Natural killer cell (primary cell): ENCODE data around the gene IDH3G. TPM values are rescaled to one million over a fixed set of nuclear protein-coding genes. Genes with fewer than 3 reads are reported as not detected.

Source experiments
- ATAC-seq, 3 donors: fragments of 150-1000 bp in 2 of 3; fragments of 200-7000 bp in 1 of 3; cut with Tn5 transposase; 1 replicate in 1 of 3; 2 replicates in 2 of 3; pipeline ENCODE4 v1.10.0; 2021; ENCODE audit warnings: mild to moderate bottlenecking in 2 of 3, moderate library complexity in 2 of 3
- DNase-seq, 2 donors: peaks; one replicate each; pipeline versions ENCODE4 v3.0.0 to v3.0.0-alpha.2; 2013 to 2021; ENCODE audit warnings: mixed read lengths in 1 of 2
- H3K27ac ChIP-seq: one replicate; pipeline ENCODE4 v1.5.1; 2013; ENCODE audit warnings: mild to moderate bottlenecking, low read length
- H3K27me3 ChIP-seq: one replicate; pipeline ENCODE4 v1.6.1; 2013; ENCODE audit warnings: low read length; ENCODE audit not compliant: control insufficient read depth, insufficient read depth
- H3K36me3 ChIP-seq: one replicate; pipeline ENCODE4 v1.6.1; 2013; ENCODE audit warnings: low read length; ENCODE audit not compliant: control insufficient read depth, insufficient read depth
- H3K4me1 ChIP-seq: one replicate; pipeline ENCODE4 v1.6.1; 2013; ENCODE audit warnings: low read length; ENCODE audit not compliant: control insufficient read depth, insufficient read depth
- H3K4me3 ChIP-seq: one replicate; pipeline ENCODE4 v1.5.1; 2013; ENCODE audit warnings: low read length
- H3K9me3 ChIP-seq: one replicate; pipeline ENCODE4 v1.6.1; 2013; ENCODE audit warnings: low read length; ENCODE audit not compliant: control insufficient read depth, insufficient read depth
- H3K27ac Mint-ChIP-seq, 2 donors: one replicate each; pipeline ENCODE4 v1.8.0; 2022; ENCODE audit warnings: mild to moderate bottlenecking in 2 of 2, mixed read lengths in 2 of 2, moderate library complexity in 1 of 2
- H3K27me3 Mint-ChIP-seq, 2 donors: one replicate each; pipeline ENCODE4 v1.8.0; 2022; ENCODE audit warnings: low read depth in 2 of 2, mixed read lengths in 2 of 2
- H3K36me3 Mint-ChIP-seq: one replicate; pipeline ENCODE4 v1.8.0; 2022; ENCODE audit warnings: mixed read lengths
- H3K4me1 Mint-ChIP-seq, 2 donors: one replicate each; pipeline ENCODE4 v1.8.0; 2022; ENCODE audit warnings: mixed read lengths in 2 of 2
- H3K4me3 Mint-ChIP-seq: one replicate; pipeline ENCODE4 v1.8.0; 2022; ENCODE audit warnings: mild to moderate bottlenecking, moderate library complexity, mixed read lengths
- H3K9me3 Mint-ChIP-seq, 2 donors: one replicate each; pipeline ENCODE4 v1.8.0; 2022; ENCODE audit warnings: mixed read lengths in 2 of 2
- CTCF ChIP-seq: fragments of 200-600 bp; IDR thresholded peaks from one replicate; pipeline ENCODE4 v1.8.0; 2022; ENCODE audit warnings: antibody characterized with exemption
- WGBS: methylation state at CpG from one replicate; pipeline ENCODE4 v1.1.7; 2013; ENCODE audit warnings: missing lambda C conversion rate; ENCODE audit not compliant: insufficient coverage; 5-methylcytosine and 5-hydroxymethylcytosine counted together
- intact Hi-C: fragments of 100-400 bp; cut with micrococcal nuclease; formaldehyde crosslinking; loops from one replicate; pipeline ENCODE4 v1.14.2; 2022
- total RNA-seq, 4 donors: library from RNA; stranded (reverse); fragments of 120-200 nt in 1 of 4; gene quantifications; one replicate each; pipeline versions ENCODE4 v1.2.3 to v1.2.4, GENCODE V29; 2013 to 2022

The IDH3G gene
- total RNA-seq, 3 donors from 2014 or later (not counting 1 experiment from before 2014, with no cell fraction given), result 70.1 to 76.5 (median 71.1) TPM

DNA sequence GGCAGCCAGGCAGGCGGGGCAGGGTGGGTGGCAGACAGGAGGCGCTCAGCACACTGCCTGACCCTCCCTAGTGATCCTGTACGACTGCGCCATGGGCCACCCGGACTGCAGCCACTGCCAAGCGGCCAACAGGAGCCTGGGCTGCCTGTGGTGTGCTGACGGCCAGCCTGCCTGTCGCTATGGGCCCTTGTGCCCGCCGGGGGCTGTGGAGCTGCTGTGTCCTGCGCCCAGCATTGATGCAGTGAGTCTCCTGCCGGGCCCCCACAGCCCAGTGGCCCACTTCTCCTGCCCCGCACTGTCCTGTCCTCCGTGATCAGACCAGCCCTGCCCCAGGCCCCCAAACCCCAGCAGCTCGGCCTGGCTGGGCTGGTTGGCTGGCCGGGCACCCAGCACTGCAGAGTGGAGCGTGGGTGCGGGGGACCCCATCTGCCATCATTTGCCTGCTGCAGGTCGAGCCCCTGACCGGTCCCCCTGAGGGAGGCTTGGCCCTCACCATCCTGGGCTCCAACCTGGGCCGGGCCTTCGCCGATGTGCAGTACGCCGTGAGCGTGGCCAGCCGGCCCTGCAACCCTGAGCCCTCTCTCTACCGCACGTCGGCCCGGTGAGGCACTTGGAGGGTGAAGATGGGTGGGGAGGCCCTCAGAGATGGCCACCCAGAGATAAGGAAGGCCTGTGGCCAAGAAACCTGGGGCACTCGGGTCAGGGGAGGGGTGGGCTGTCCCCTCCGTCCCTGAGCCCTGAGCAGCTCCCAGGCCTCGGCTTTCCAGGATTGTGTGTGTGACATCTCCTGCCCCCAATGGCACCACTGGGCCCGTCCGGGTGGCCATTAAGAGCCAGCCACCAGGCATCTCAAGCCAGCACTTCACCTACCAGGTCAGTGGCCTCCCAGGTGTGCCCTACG is 22.5 kb downstream of the IDH3G start:
- H3K4me3 ChIP-seq, result no peak overlapping the region
- no peaks in the 10 kb centered on the region for H3K27me3 ChIP-seq
- no peak for TF ChIP-seq CTCF
- DNase-seq (no peak), ATAC-seq (no peak)
- no peaks in the 10 kb centered on the region for H3K9me3 ChIP-seq
- Mint-ChIP-seq H3K36me3 (no peaks in the 10 kb centered on the region), H3K27me3 (no peaks in the 10 kb centered on the region), H3K9me3 (no peaks in the 10 kb centered on the region), H3K4me3 (no peak overlapping the region), H3K4me1 (peaks cover 0 to 8% of the 10 kb centered on the region in 2 donors), H3K27ac (no peak overlapping the region)
- H3K36me3 ChIP-seq, result no peaks in the 10 kb centered on the region
- 89% methylated on average over 37 of the region's 37 CpGs for WGBS
- no peak overlapping the region for H3K27ac ChIP-seq
- H3K4me1 ChIP-seq, result peaks cover 6% of the 10 kb centered on the region
- intact Hi-C loops, result no loop called here

DNA sequence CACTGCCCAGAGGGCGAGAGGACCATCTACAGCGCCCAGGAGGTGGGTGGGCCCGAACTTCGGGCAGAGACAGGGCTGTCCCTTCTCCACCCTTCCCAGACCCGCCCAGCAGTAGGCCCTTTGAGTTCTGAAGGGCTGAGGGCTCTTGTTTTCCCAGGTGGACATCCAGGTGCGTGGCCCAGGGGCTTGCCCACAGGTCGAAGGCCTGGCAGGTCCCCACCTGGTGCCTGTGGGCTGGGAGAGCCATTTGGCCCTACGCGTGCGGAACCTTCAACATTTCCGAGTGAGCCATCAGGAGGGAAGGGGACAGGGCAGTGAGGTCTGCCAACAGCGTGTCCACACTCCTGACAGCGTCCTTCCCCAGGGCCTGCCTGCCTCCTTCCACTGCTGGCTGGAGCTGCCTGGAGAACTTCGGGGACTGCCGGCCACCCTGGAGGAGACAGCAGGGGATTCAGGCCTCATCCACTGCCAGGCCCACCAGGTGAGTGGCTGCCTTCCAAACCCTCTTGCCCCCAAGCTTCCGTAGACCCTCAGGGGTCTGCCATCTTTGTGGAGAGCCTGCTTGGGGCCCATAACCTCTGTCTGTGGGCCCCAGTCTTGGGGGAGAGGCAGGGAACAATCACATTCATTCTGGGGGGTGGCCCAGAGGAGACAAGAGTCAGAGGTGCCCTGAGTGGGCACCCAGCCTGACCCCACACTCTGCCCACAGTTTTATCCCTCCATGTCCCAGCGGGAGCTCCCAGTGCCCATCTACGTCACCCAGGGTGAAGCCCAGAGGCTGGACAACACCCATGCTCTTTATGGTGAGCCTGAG is 23.4 kb downstream of the IDH3G start:
- H3K27ac ChIP-seq, result no peak overlapping the region
- H3K4me1 ChIP-seq, result peaks cover 11% of the 10 kb centered on the region
- H3K36me3 ChIP-seq, result no peaks in the 10 kb centered on the region
- Mint-ChIP-seq H3K4me3 (no peak overlapping the region), H3K36me3 (no peaks in the 10 kb centered on the region), H3K27me3 (no peaks in the 10 kb centered on the region), H3K4me1 (peaks cover 0 to 16% of the 10 kb centered on the region in 2 donors), H3K27ac (no peak overlapping the region), H3K9me3 (no peaks in the 10 kb centered on the region)
- H3K27me3 ChIP-seq, result no peaks in the 10 kb centered on the region
- TF ChIP-seq CTCF, result no peak
- intact Hi-C loops, result no loop called here
- WGBS, result 90% methylated on average over 18 of the region's 18 CpGs
- H3K9me3 ChIP-seq, result no peaks in the 10 kb centered on the region
- no peak for DNase-seq
- ATAC-seq, result no peak
- no peak overlapping the region for H3K4me3 ChIP-seq

DNA sequence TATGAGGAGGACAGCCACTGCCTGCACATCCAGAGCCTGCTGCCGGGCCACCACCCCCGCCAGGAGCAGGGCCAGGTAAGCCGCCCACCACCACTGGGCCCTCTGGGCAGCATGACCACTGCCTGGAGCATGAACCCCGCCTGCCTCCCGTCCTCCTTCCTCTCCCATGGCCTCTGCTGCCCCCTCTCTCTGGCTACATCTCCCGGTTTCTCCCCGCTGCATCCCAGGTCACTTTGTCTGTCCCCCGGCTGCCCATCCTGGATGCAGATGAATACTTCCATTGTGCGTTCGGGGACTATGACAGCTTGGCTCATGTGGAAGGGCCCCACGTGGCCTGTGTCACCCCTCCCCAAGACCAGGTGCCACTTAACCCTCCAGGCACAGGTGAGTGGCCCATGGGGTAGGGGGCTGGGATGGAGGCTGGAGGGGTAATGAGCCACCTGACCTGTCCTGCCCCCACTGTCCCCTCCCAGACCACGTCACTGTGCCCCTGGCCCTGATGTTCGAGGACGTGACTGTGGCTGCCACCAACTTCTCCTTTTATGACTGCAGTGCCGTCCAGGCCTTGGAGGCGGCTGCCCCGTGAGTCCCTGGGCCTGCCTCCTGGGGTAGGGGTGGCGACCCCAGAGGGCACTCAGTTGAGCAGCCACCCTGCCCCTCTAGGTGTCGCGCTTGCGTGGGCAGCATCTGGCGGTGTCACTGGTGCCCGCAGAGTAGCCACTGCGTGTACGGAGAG is 24.1 kb downstream of the IDH3G start:
- Histone ChIP-seq H3K36me3 (no peaks in the 10 kb centered on the region), H3K4me1 (peaks cover 11% of the 10 kb centered on the region), H3K4me3 (no peak overlapping the region), H3K27me3 (no peaks in the 10 kb centered on the region), H3K9me3 (no peaks in the 10 kb centered on the region), H3K27ac (no peak overlapping the region)
- Mint-ChIP-seq H3K4me1 (peaks cover 0 to 16% of the 10 kb centered on the region in 2 donors), H3K4me3 (no peak overlapping the region), H3K9me3 (no peaks in the 10 kb centered on the region), H3K27ac (no peak overlapping the region), H3K36me3 (no peaks in the 10 kb centered on the region), H3K27me3 (no peaks in the 10 kb centered on the region)
- ATAC-seq (no peak), DNase-seq (no peak)
- intact Hi-C loops, result no loop called here
- 89% methylated on average over 24 of the region's 25 CpGs for WGBS
- no peak for TF ChIP-seq CTCF
